HG02759 (cell line): ENCODE results near the gene TTLL1.
"Not testable (repeated sequence)": the region's sequence is repeated elsewhere in the genome, so short reads cannot be mapped to it uniquely, and the experiment has no call there.

Experiments
- ATAC-seq: cut with Tn5 transposase; IDR thresholded peaks from one replicate; pipeline ENCODE4 v1.9.1; 2021; ENCODE audit warnings: mild to moderate bottlenecking, moderate library complexity; ENCODE audit not compliant: unreplicated experiment

Gene TTLL1

GRCh38 chr22:43078522-43078921, 10.7 kb downstream of the TTLL1 start:
- no peak for ATAC-seq

- no peak for ATAC-seq
Measured at GRCh38 chr22:43077121-43077877, 11.9 kb downstream of the TTLL1 start.

GRCh38 chr22:43066844-43067385, 22.3 kb downstream of the TTLL1 start:
- ATAC-seq, result no peak

- ATAC-seq, result no peak
Measured at GRCh38 chr22:43066134-43066533, 23.1 kb downstream of the TTLL1 start.

- ATAC-seq, result no peak
Measured at GRCh38 chr22:43060183-43060582, 29.0 kb downstream of the TTLL1 start.

- no peak for ATAC-seq
Measured at GRCh38 chr22:43057641-43058040, 31.6 kb downstream of the TTLL1 start.

- ATAC-seq, result no peak
Measured at GRCh38 chr22:43053176-43053575, 36.0 kb downstream of the TTLL1 start.

GRCh38 chr22:43050995-43051394, 38.2 kb downstream of the TTLL1 start:
- ATAC-seq, result no peak

- ATAC-seq, result no peak
Measured at GRCh38 chr22:43047605-43048004, 41.6 kb downstream of the TTLL1 start.

- ATAC-seq, result no peak
Measured at GRCh38 chr22:43044290-43044712, 44.9 kb downstream of the TTLL1 start.

GRCh38 chr22:43042101-43042780, 47.0 kb downstream of the TTLL1 start:
- ATAC-seq, result no peak

GRCh38 chr22:43039800-43040199, 49.4 kb downstream of the TTLL1 start:
- ATAC-seq, result no peak

GRCh38 chr22:43038325-43038724, 50.9 kb downstream of the TTLL1 start:
- ATAC-seq, result no peak

- no peak for ATAC-seq
Measured at GRCh38 chr22:43036282-43036829, 52.8 kb downstream of the TTLL1 start.

- ATAC-seq, result no peak
Measured at GRCh38 chr22:43035250-43035649, 53.9 kb downstream of the TTLL1 start.

- ATAC-seq, result no peak
Measured at GRCh38 chr22:43031617-43032016, 57.6 kb downstream of the TTLL1 start.

GRCh38 chr22:43018615-43019014, 70.6 kb downstream of the TTLL1 start:
- no peak for ATAC-seq

- no peak for ATAC-seq
Measured at GRCh38 chr22:43017525-43018460, 71.4 kb downstream of the TTLL1 start.

- ATAC-seq, result not testable (repeated sequence)
Measured at GRCh38 chr22:43016150-43016549, 73.0 kb downstream of the TTLL1 start.

GRCh38 chr22:43015677-43016042, 73.5 kb downstream of the TTLL1 start:
- ATAC-seq, result no peak
